Upper lobe of left lung (tissue), 6 donors: ENCODE results near the gene DNAJC17. TPM values are rescaled to one million over a fixed set of nuclear protein-coding genes. Genes with fewer than 3 reads are reported as not detected.

Experiments
- ATAC-seq, 2 donors: fragments of 200-7000 bp; cut with Tn5 transposase; one replicate each; pipeline ENCODE4 v1.9.1; 2022; ENCODE audit warnings: mild to moderate bottlenecking in 2 of 2, moderate library complexity in 2 of 2; ENCODE audit not compliant: low FRiP score in 2 of 2
- DNase-seq, 2 donors: peaks; one replicate each; pipeline ENCODE4 v3.0.0-alpha.2; 2019 to 2020
- H3K27ac ChIP-seq, 4 donors: fragments of 200-600 bp; sonication (generic); one replicate each; pipeline ENCODE4 v1.5.1; 2016 to 2019
- H3K27me3 ChIP-seq, 4 donors: fragments of 200-600 bp; sonication (generic); one replicate each; pipeline ENCODE4 v1.5.1; 2017 to 2019
- H3K36me3 ChIP-seq, 4 donors: fragments of 200-600 bp; sonication (generic); one replicate each; pipeline ENCODE4 v1.5.1; 2016 to 2019
- H3K4me1 ChIP-seq, 4 donors: fragments of 200-600 bp; sonication (generic); one replicate each; pipeline ENCODE4 v1.5.1; 2018 to 2019
- H3K4me3 ChIP-seq, 4 donors: fragments of 200-600 bp; sonication (generic); one replicate each; pipeline ENCODE4 v1.5.1; 2017 to 2019; ENCODE audit warnings: mild to moderate bottlenecking in 2 of 4, moderate library complexity in 1 of 4
- H3K9me3 ChIP-seq, 4 donors: fragments of 200-600 bp; sonication (generic); one replicate each; pipeline ENCODE4 v1.5.1; 2018 to 2019
- EP300 ChIP-seq, 4 donors: sonication (generic); formaldehyde crosslinking; IDR thresholded peaks; one replicate each; pipeline ENCODE4 v1.5.1; 2017; ENCODE audit warnings: antibody characterized with exemption in 4 of 4, control low read depth in 2 of 4
- POLR2A ChIP-seq, 4 donors: fragments of 450-650 bp; IDR thresholded peaks; one replicate each; pipeline ENCODE4 v1.5.1; 2016 to 2017; ENCODE audit warnings: antibody characterized with exemption in 4 of 4, mild to moderate bottlenecking in 2 of 4
- POLR2AphosphoS5 ChIP-seq, 2 donors: sonication (generic); formaldehyde crosslinking; IDR thresholded peaks; one replicate each; pipeline ENCODE4 v1.5.1; 2017; ENCODE audit warnings: antibody characterized with exemption in 2 of 2
- WGBS, 2 donors: methylation state at CpG; one replicate each; pipeline ENCODE4 v1.1.5; 2017 to 2018; 5-methylcytosine and 5-hydroxymethylcytosine counted together
- total RNA-seq, 6 donors: library from RNA; depleted of rRNA in 4 of 6; stranded (reverse); fragments of >200 nt in 4 of 6; gene quantifications; one replicate each; pipeline versions ENCODE4 v1.1.0 to v1.2.1, GENCODE V29; 2016 to 2021
- TF ChIP-seq, protein P1 (sequence below), 6 experiments: fragments of 450-650 bp in 4 of 6; fragments of 200-600 bp in 2 of 6; sonication (generic) in 2 of 6; IDR thresholded peaks; one replicate each; pipeline ENCODE4 v1.5.1; 2016 to 2019; ENCODE audit warnings: antibody characterized with exemption in 6 of 6
- donor health status: DM: no; HTN: no; CAD: no; lungs with moderate emphysema.
- donor health status: DM: no; HTN: yes; CAD: no; lungs with severe emphysema.

The DNAJC17 gene
- total RNA-seq, 6 donors from 2014 or later: 15.4 to 51.3 (median 30.0) TPM

GRCh38 chr15:40803076-40803475 lies 4.2 kb downstream of the DNAJC17 start:
- WGBS, 2 donors: 83 to 97% methylated on average over 2 of the region's 2 CpGs
- no peak for ATAC-seq
- H3K4me1 ChIP-seq: peaks cover 6 to 26% (median 13%) of the 10 kb centered on the region in 4 donors

GRCh38 chr15:40799523-40799922 lies 7.8 kb downstream of the DNAJC17 start:
- H3K4me1 ChIP-seq: peaks cover 9 to 20% (median 12%) of the 10 kb centered on the region in 4 donors
- H3K36me3 ChIP-seq: peaks cover 0 to 3% (median 0%) of the 10 kb centered on the region in 4 donors
- H3K27ac ChIP-seq: no peak overlapping the region
- no peaks in the 10 kb centered on the region for H3K27me3 ChIP-seq
- TF ChIP-seq POLR2A (IDR thresholded peaks at IDR 0.05) (no peak), EP300 (IDR thresholded peaks at IDR 0.05) (no peak), POLR2AphosphoS5 (IDR thresholded peaks at IDR 0.05) (no peak)
- TF ChIP-seq, protein P1, sequence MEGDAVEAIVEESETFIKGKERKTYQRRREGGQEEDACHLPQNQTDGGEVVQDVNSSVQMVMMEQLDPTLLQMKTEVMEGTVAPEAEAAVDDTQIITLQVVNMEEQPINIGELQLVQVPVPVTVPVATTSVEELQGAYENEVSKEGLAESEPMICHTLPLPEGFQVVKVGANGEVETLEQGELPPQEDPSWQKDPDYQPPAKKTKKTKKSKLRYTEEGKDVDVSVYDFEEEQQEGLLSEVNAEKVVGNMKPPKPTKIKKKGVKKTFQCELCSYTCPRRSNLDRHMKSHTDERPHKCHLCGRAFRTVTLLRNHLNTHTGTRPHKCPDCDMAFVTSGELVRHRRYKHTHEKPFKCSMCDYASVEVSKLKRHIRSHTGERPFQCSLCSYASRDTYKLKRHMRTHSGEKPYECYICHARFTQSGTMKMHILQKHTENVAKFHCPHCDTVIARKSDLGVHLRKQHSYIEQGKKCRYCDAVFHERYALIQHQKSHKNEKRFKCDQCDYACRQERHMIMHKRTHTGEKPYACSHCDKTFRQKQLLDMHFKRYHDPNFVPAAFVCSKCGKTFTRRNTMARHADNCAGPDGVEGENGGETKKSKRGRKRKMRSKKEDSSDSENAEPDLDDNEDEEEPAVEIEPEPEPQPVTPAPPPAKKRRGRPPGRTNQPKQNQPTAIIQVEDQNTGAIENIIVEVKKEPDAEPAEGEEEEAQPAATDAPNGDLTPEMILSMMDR (IDR thresholded peaks at IDR 0.05): no peak
- 96% methylated on average over 3 of the region's 3 CpGs for WGBS, 2 donors
- DNase-seq (no peak), ATAC-seq (no peak)
- H3K4me3 ChIP-seq: no peak overlapping the region
- H3K9me3 ChIP-seq: no peaks in the 10 kb centered on the region

More at GRCh38 chr15:40803076-40803475, 4.2 kb downstream of the DNAJC17 start:
- TF ChIP-seq POLR2A (IDR thresholded peaks at IDR 0.05) (no peak), EP300 (IDR thresholded peaks at IDR 0.05) (no peak), POLR2AphosphoS5 (IDR thresholded peaks at IDR 0.05) (no peak)
- TF ChIP-seq, protein P1 (IDR thresholded peaks at IDR 0.05): no peak
- Histone ChIP-seq H3K27me3 (no peaks in the 10 kb centered on the region), H3K36me3 (peaks cover 0 to 3% (median 0%) of the 10 kb centered on the region in 4 donors), H3K4me3 (no peak overlapping the region), H3K9me3 (no peaks in the 10 kb centered on the region), H3K27ac (no peak overlapping the region)
- no peak for DNase-seq

- Histone ChIP-seq H3K4me3 (no peak overlapping the region), H3K27ac (peak overlapping the region in 1 of 4 donors; percentile 31), H3K27me3 (no peaks in the 10 kb centered on the region), H3K9me3 (no peaks in the 10 kb centered on the region), H3K36me3 (peaks cover 0 to 5% (median 2%) of the 10 kb centered on the region in 4 donors), H3K4me1 (peaks cover 12 to 23% (median 17%) of the 10 kb centered on the region in 4 donors)
- 85 to 91% methylated on average over 5 of the region's 5 CpGs for WGBS, 2 donors
- no peak for DNase-seq
- no peak for ATAC-seq
- no peak for TF ChIP-seq EP300 (IDR thresholded peaks at IDR 0.05)
- TF ChIP-seq POLR2AphosphoS5 (IDR thresholded peaks at IDR 0.05): no peak
- no peak for TF ChIP-seq POLR2A (IDR thresholded peaks at IDR 0.05)
- TF ChIP-seq, protein P1 (IDR thresholded peaks at IDR 0.05): no peak
Observed at GRCh38 chr15:40796512-40796911, 10.8 kb downstream of the DNAJC17 start.

GRCh38 chr15:40796041-40796440 lies 11.2 kb downstream of the DNAJC17 start:
- H3K4me3 ChIP-seq: no peak overlapping the region
- H3K27me3 ChIP-seq: no peaks in the 10 kb centered on the region
- H3K4me1 ChIP-seq: peaks cover 12 to 23% (median 17%) of the 10 kb centered on the region in 4 donors
- TF ChIP-seq POLR2AphosphoS5 (IDR thresholded peaks at IDR 0.05) (no peak), POLR2A (IDR thresholded peaks at IDR 0.05) (no peak), EP300 (IDR thresholded peaks at IDR 0.05) (no peak)
- TF ChIP-seq, protein P1 (IDR thresholded peaks at IDR 0.05): no peak
- H3K9me3 ChIP-seq: no peaks in the 10 kb centered on the region
- DNase-seq: no peak
- 57 to 58% methylated on average over 2 of the region's 2 CpGs for WGBS, 2 donors
- peaks cover 0 to 9% (median 5%) of the 10 kb centered on the region in 4 donors for H3K36me3 ChIP-seq
- ATAC-seq: no peak
- peak overlapping the region in 1 of 4 donors; percentile 31 for H3K27ac ChIP-seq
